Esophagus muscularis mucosa (tissue), 3 donors: ENCODE measurements around the gene GDA.

Experiments
- CTCF ChIP-seq, 3 experiments: fragments of 200-600 bp in 2 of 3; fragments of 450-650 bp in 1 of 3; sonication (generic) in 2 of 3; IDR thresholded peaks; one replicate each; pipeline ENCODE4 v1.5.1; 2017 to 2019; ENCODE audit warnings: antibody characterized with exemption in 3 of 3, mild to moderate bottlenecking in 2 of 3, moderate library complexity in 1 of 3
- POLR2AphosphoS5 ChIP-seq, 2 donors: sonication (generic); formaldehyde crosslinking; IDR thresholded peaks; one replicate each; pipeline ENCODE4 v1.6.1; 2017; ENCODE audit warnings: antibody characterized with exemption in 2 of 2

GRCh38 chr9:72140586-72140985 is 8.7 kb upstream of the GDA start:
- TF ChIP-seq CTCF (IDR thresholded peaks at IDR 0.05): no peak
- TF ChIP-seq POLR2AphosphoS5 (IDR thresholded peaks at IDR 0.05): no peak
